Erythroblast (primary cell): ENCODE measurements around the gene ZBTB46.
"Not testable (repeated sequence)": the region's sequence is repeated elsewhere in the genome, so short reads cannot be mapped to it uniquely, and the experiment has no call there.

Experiments
- DNase-seq, 2 experiments: peaks; one replicate each; lab custom pipeline; 2025; lab: John Stamatoyannopoulos, UW
- GATA1 ChIP-seq: IDR thresholded peaks from 2 replicates; pipeline ENCODE4 v1.6.1; 2011; ENCODE audit warnings: low read depth, mild to moderate bottlenecking, control low read depth, low read length, moderate library complexity
- POLR2A ChIP-seq: IDR thresholded peaks from 2 replicates; pipeline ENCODE4 v1.6.1; 2011; ENCODE audit warnings: mild to moderate bottlenecking, low read length

Gene ZBTB46

GRCh38 chr20:63861981-63862901 is 31.2 kb upstream of the ZBTB46 start:
- no peak for DNase-seq
- TF ChIP-seq POLR2A (no peak), GATA1 (no peak)

DNA sequence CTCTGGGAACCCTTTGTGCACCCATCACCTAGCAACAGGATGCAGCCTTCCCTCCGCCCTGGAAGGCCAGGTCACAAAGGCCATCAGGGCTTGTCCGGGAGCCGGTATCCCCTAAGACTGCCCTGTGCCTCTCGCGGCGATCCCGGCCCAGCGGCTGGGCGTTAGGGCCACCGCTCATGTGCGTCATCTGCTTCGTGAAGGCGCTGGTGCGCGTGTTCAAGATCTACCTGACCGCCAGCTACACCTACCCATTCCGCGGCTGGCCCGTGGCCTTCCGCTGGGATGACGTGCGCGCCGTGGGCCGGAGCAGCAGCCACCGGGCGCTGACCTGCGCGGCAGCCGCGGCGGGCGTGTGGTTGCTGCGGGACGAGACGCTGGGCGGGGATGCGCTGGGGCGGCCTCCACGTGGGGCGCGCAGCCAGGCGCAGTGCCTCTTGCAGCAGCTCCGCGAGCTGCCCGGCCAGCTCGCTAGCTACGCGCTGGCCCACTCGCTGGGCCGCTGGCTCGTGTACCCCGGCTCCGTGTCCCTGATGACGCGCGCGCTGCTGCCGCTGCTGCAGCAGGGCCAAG is 30.4 kb upstream of the ZBTB46 start, which contains the start of gene ABHD16B:
TSS of gene ABHD16B (plus strand) at position 134 of the 570 bp plus-strand sequence. CDS start at position 177, 43 bp downstream.
- TF ChIP-seq GATA1 (no peak), POLR2A (no peak)
- DNase-seq, result no peak

DNA sequence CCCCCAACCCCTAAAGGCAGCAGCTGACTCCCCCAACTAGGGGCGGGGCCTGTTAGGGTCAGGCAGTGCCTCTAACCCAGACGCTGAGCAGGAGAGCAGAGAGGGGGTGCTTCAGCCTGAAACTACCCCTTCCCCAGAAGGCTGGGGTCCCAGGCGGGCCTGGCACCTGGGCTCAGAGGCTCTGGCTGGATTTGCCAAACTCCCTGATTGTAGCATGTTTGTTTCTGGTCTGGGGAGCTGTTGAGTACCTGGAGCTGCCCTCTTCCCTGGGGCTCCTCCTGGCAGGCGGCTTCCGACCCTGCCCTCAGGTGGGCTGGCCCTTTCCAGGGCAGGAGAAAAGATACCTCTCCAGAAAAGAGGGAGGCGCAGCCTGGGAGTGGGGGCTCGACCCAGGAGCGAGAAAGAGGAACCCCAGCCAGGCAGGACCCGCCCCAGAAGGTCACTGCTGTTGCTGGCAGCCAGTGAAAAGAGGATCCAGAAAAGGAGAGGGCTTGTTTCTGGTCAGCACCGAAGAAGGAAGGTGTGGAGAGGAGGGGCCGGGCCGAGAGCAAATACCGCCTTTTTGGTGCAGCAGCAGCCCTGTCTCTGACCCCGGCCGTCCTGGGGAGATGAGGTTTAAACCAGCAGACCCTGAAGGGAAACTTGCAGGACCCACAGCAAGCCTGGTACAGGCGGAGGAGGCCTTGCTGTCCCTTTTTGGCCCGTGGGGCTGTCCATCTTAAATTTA is 29.4 kb upstream of the ZBTB46 start:
- TF ChIP-seq POLR2A (no peak), GATA1 (no peak)
- no peak for DNase-seq

GRCh38 chr20:63859166-63859699 is 28.2 kb upstream of the ZBTB46 start:
- TF ChIP-seq POLR2A (no peak), GATA1 (no peak)
- no peak for DNase-seq

- TF ChIP-seq GATA1, result no peak
- no peak for TF ChIP-seq POLR2A
- DNase-seq, result no peak
Observed at GRCh38 chr20:63858393-63859165, 27.5 kb upstream of the ZBTB46 start.

GRCh38 chr20:63857764-63858392 is 26.8 kb upstream of the ZBTB46 start:
- DNase-seq, result no peak
- TF ChIP-seq POLR2A (no peak), GATA1 (no peak)

DNA sequence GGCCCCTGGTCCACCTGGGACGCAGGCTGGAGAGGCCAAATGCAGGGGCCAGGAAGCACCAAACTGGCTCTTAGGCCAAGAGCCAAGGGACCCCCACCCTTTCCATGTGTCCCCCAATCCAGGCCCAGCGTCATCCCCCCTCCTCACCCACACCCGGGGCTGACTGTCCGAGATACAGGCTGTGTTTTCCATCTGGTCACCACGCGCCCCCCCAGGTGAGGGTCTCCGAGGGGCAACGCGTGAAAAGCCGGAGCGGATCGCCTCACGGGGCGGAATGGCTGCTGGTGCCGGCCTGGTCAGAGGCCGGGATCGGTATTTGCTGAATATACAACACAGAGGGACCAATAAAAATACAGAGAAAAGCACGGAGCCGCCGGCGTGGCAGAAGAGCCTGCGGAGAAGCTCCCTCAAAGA is 25.0 kb upstream of the ZBTB46 start:
- DNase-seq, result no peak
- TF ChIP-seq GATA1 (no peak), POLR2A (no peak)

DNA sequence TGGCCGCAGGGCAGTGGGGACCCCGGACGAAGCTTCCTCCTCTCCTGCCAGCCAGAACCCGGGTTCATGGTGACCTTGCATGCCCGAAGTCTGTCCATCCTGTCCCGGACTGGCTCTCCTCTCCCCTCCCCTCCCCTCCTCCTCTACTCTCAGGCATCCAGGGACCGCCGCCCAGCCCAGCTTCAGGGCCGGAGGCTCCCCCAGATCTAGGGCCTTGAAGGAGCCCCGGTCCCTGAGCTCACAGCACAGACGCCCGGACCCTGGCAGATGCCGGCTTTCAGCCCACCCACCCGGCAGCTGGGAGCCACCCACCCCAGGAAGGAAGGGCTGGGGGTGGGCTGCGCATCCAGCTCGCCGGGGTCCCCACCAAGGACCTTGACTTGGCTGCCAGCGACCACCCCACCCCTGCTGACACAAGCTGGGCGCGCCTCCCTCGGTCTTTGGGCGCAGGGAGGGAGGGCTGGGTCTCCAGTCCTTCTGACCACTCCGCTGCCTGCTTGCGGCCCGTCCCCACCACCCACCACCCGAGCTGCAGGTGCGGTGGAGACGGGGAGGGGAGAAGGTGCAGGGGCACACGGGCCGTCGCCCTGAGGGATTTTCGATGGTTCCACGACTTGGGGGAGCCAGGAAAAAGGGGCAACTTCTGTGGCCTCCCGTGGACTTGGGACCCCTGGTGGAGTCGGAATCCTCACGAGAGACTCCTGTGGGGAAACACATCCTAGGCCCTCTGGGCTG is 24.5 kb upstream of the ZBTB46 start:
- TF ChIP-seq GATA1, result no peak
- no peak for TF ChIP-seq POLR2A
- no peak for DNase-seq

DNA sequence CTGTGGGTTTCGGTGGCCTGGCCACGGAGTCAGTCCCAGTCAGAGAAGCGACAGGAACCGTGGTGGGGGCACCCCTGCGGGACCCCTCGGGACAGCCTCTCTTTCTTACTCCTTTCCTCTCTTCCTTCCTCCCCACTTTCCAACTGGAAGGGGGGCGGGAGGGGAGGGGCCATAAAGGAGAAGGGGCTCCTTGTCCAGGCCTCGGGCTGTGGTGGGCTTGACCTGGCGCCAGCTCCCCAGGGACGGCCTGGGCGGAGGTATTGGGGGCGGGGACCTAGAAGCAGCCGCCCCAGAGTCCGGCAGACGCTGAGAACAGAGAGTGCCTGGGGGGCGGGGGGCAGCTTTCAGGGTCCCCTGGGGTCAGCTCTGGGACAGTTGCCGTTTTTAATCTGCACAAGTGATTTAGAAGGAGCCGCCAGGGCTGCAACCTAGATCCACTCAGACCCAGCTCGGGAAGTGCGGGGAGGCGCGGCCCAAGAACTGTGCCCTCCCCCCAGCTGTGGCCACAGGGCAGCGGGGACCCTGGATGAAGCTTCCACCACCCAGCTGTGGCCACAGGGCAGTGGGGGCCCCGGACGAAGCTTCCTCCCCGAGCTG is 23.8 kb upstream of the ZBTB46 start:
- TF ChIP-seq POLR2A (no peak), GATA1 (no peak)
- DNase-seq, result no peak

DNA sequence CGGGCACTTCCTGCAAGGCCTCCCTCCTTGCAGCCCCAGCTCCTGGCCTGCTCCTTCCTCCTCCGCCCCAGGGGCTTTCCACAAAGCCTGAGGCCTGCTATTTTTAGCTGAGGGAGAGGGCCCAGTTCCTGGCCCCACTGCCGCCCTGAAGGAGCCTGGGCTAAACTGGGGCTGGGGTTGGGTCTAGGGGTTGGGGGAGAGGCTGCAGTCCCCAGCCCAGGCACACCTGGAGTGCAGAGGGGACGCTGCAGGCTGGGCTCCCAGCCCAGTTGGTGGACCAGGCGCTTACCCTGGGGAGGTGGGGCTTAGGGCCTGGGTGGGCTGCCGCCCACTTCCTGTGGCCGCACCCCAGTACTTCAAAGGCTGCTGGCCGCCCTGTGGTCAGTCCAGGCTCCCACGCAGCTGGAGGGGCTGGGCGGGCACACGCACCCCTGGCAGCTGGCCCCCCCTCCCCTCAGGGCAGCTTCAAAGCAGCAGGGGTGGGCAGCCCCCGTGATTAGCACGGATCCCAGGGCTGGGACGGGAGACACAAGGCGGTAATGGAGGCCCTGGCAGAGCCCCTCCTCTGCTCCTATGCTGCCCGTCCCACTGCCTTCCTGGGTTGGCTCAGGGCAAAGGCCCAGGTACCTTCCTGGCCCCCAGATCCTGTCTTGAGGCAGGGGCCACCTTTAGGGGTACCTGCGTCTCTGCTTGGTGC is 23.2 kb upstream of the ZBTB46 start:
- no peak for DNase-seq
- TF ChIP-seq GATA1, result no peak
- TF ChIP-seq POLR2A, result no peak

DNA sequence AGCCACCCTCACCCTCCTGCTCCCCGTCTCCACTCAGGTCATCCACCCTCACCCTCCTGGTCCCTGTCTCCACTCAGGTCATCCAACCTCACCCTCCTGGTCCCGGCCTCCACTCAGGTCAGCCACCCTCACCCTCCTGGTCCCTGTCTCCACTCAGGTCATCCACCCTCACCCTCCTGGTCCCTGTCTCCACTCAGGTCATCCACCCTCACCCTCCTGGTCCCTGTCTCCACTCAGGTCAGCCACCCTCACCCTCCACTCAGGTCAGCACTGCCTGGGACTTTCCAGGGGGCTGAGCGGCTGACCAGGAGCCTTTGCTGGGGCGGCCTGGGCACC is 22.6 kb upstream of the ZBTB46 start:
- not testable (repeated sequence) for DNase-seq

DNA sequence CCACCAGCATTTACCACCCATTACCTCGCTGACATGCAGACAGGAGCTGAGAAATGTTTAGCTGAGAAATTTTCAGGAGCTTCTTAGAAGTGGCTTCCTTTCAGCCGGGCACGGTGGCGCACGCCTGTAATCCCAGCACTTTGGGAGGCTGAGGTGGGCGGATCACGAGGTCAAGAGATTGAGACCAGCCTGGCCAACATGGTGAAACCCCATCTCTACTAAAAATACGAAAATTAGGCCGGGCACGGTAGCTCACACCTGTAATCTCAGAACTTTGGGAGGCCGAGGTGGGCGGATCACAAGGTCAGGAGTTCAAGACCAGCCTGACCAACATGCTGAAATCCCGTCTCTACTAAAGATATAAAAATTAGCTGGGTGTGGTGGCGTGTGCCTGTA is 20.5 kb upstream of the ZBTB46 start:
- DNase-seq, result not testable (repeated sequence)
